ENCODE data around the gene LRRFIP2.
"Not testable (repeated sequence)": the region's sequence is repeated elsewhere in the genome, so short reads cannot be mapped to it uniquely, and the experiment has no call there.

Gene LRRFIP2

GRCh38 chr3:37050282-37050681, 124.1 kb downstream of the LRRFIP2 start:
- Histone ChIP-seq H3K4me3 (ENCODE audit: low read depth, low read length) (no peak overlapping the region), H3K4me1 (peaks cover 2% of the 10 kb centered on the region; the same call in 1 of the 2 replicates), H3K27me3 (no peaks in the 10 kb centered on the region), H3K9me3 (no peaks in the 10 kb centered on the region), H3K36me3 (peaks cover 16% of the 10 kb centered on the region)
- DNase-seq: peak; percentile 61
- TF ChIP-seq, protein P1, sequence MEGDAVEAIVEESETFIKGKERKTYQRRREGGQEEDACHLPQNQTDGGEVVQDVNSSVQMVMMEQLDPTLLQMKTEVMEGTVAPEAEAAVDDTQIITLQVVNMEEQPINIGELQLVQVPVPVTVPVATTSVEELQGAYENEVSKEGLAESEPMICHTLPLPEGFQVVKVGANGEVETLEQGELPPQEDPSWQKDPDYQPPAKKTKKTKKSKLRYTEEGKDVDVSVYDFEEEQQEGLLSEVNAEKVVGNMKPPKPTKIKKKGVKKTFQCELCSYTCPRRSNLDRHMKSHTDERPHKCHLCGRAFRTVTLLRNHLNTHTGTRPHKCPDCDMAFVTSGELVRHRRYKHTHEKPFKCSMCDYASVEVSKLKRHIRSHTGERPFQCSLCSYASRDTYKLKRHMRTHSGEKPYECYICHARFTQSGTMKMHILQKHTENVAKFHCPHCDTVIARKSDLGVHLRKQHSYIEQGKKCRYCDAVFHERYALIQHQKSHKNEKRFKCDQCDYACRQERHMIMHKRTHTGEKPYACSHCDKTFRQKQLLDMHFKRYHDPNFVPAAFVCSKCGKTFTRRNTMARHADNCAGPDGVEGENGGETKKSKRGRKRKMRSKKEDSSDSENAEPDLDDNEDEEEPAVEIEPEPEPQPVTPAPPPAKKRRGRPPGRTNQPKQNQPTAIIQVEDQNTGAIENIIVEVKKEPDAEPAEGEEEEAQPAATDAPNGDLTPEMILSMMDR (IDR thresholded peaks at IDR 0.05; ENCODE audit: low read depth, low read length): no peak

DNA sequence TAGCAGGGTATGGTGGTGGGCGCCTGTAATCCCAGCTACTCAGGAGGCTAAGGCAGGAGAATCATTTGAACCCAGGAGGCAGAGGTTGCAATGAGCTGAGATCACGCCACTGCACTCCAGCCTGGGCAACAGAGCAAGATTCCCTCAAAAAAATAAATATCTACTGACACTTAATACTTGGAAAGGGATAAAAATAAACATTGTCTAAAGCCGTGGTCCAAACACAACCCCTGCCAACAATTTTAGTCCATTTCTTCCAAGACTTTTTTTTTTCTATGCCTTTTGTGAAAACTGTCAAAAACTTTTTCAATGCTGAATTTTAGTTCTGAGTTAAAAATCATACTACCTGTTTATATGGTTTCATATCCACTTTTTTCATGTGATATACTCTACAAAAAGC, 131.7 kb downstream of the LRRFIP2 start:
- H3K27me3 ChIP-seq; H3K9me3 ChIP-seq; H3K4me1 ChIP-seq; H3K4me3 ChIP-seq (ENCODE audit: low read depth, low read length); DNase-seq; H3K36me3 ChIP-seq: not testable (repeated sequence)

DNA sequence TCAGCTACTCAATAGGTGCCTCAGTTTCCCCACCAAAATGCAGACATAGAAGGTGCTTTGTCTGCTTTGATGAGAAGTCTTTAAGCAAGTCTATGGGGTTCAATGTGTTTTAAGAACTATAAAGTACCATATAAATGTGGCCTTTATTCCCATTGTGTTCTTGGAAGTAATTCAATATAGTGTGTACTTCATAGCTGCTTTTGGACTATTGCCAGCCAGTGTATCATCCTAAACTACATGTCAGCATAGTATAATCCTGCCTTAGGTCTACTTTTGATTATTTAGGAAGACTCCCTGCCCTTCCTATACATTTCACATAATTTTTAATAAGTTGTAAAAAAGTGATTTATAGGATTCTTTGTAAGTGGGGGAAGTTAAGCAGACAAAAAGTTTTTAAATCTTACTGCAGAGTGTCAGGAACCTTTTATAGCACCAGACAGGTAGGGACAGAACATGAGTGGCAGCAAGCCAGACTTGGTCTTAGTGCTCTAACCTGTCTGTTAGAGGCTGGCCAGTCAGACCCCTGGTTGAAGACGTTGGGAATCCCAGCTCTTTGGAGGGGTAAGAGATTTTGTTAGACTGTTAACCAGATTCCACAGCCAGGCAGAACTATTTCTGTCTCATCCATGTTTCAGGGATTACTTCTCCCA, 132.7 kb downstream of the LRRFIP2 start:
- H3K27me3 ChIP-seq: no peaks in the 10 kb centered on the region
- H3K4me1 ChIP-seq: no peaks in the 10 kb centered on the region
- H3K36me3 ChIP-seq: peaks cover 8% of the 10 kb centered on the region
- no peak for DNase-seq
- TF ChIP-seq, protein P1 (IDR thresholded peaks at IDR 0.05; ENCODE audit: low read depth, low read length): no peak
- H3K9me3 ChIP-seq: no peaks in the 10 kb centered on the region
- no peak overlapping the region for H3K4me3 ChIP-seq (ENCODE audit: low read depth, low read length)

DNA sequence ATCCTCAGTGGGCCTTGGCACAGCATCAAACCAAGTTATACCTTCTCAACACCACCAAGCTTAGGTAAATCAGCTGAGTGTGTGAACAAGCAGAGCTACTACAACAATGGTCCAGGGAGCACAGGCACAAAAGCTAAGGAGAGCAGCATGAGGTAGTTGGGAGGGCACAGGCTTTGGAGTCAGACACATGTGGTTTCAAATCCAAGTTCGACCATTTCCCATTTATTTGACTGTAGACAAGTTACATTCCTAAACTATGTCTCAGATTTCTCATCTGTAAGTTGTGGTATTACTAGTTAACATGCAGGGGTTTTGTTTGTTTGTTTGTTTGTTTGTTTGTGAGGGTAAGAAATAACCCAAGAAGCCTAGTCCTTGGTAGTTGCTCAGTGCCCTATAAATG, 134.2 kb downstream of the LRRFIP2 start:
- Histone ChIP-seq H3K27me3 (no peaks in the 10 kb centered on the region), H3K36me3 (peaks cover 13% of the 10 kb centered on the region), H3K4me3 (ENCODE audit: low read depth, low read length) (no peak overlapping the region), H3K4me1 (no peaks in the 10 kb centered on the region), H3K9me3 (no peaks in the 10 kb centered on the region)
- TF ChIP-seq, protein P1 (IDR thresholded peaks at IDR 0.05; ENCODE audit: low read depth, low read length): no peak
- DNase-seq: no peak

- Histone ChIP-seq H3K36me3 (peaks cover 13% of the 10 kb centered on the region), H3K4me1 (no peaks in the 10 kb centered on the region), H3K27me3 (no peaks in the 10 kb centered on the region), H3K4me3 (ENCODE audit: low read depth, low read length) (no peak overlapping the region), H3K9me3 (no peaks in the 10 kb centered on the region)
- DNase-seq: no peak
- TF ChIP-seq, protein P1 (IDR thresholded peaks at IDR 0.05; ENCODE audit: low read depth, low read length): no peak
Measured at GRCh38 chr3:37039161-37039846, 135.1 kb downstream of the LRRFIP2 start.

DNA sequence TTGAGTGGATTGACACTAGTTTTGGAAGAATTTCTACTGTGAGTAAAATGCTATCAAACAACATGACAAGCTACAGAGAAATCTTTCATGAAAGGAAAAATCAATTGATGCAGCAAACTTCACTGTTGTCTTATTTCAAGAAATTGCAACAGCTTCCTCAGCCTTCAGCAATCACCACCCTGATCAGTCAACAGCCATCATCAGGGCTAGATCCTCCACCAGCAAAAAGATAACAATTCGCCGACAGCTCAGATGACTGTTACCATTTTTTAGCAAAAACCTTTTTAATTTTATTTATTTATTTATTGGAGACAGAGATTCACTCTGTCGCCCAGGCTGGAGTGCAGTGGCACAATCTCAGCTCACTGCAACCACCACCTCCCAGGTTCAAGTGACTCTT, 137.0 kb downstream of the LRRFIP2 start:
- H3K4me3 ChIP-seq (ENCODE audit: low read depth, low read length): no peak overlapping the region
- TF ChIP-seq, protein P1 (IDR thresholded peaks at IDR 0.05; ENCODE audit: low read depth, low read length): no peak
- H3K4me1 ChIP-seq: no peaks in the 10 kb centered on the region
- peaks cover 13% of the 10 kb centered on the region for H3K36me3 ChIP-seq
- H3K9me3 ChIP-seq: no peaks in the 10 kb centered on the region
- no peak for DNase-seq
- no peaks in the 10 kb centered on the region for H3K27me3 ChIP-seq

All from BE2C (cell line).